ENCODE measurements around the gene GCHFR. TPM values are rescaled to one million over a fixed set of nuclear protein-coding genes. Genes with fewer than 3 reads are reported as not detected.
A peak's percentile ranks its signal among the peaks of the same experiment; 100 is the strongest.

GCHFR gene
- total and polyA plus RNA-seq, 2 donors from 2014 or later: 15.4 to 145 TPM

DNA sequence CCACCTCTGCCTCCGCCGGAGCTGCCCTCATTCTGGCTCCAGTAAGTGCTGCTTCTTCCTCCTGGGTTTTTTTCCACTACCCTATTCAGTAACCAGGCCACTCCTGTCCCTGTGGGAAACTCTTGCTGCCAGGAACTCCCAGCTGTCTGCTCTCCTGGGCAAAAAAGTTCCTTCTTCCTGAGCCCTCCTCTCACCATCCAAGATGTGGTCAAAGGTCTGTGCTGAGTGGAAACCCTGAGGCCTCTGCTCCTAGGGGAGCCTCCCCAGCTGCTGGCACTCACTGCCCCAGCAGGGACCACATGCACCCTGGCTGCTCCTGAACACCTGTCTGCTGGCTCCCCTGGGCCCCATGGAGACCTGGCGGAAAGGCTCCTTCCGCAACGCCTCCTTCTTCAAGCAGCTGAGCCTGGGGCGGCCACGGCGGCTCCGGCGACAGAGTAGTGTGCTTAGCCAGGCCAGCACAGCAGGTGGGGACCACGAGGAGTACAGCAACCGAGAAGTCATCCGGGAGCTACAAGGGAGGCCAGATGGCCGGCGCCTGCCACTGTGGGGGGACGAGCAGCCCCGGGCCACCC lies 6.4 kb downstream of the GCHFR start:
- Histone ChIP-seq H3K9me3 (ENCODE audit: control insufficient read depth in 2 of 3, insufficient read depth in 1 of 3, low read length in 3 of 3) (no peaks in the 10 kb centered on the region), H3K4me1 (ENCODE audit: control insufficient read depth in 2 of 3, insufficient read depth in 2 of 3, low read depth in 1 of 3, low read length in 3 of 3) (peaks cover 4 to 7% (median 4%) of the 10 kb centered on the region in 3 donors), H3K36me3 (ENCODE audit: control insufficient read depth in 2 of 3, insufficient read depth in 3 of 3, low read length in 3 of 3) (peaks cover 0 to 22% (median 16%) of the 10 kb centered on the region in 3 donors), H3K27ac (ENCODE audit: low read depth in 2 of 2, low read length in 2 of 2) (peak overlapping the region in 1 of 2 donors; percentile 32), H3K27me3 (ENCODE audit: control insufficient read depth, insufficient read depth, low read length) (no peaks in the 10 kb centered on the region), H3K4me3 (ENCODE audit: low read length in 3 of 3) (no peak overlapping the region), H3K9ac (ENCODE audit: low read length in 3 of 3) (peak overlapping the region in 1 of 3 donors; percentile 19)
- DNase-seq (peak; percentile 31 to 74 (median 46)), FAIRE-seq (no peak)
- intact Hi-C loops (cut with DNase I): no loop called here
- TF ChIP-seq, protein P1, sequence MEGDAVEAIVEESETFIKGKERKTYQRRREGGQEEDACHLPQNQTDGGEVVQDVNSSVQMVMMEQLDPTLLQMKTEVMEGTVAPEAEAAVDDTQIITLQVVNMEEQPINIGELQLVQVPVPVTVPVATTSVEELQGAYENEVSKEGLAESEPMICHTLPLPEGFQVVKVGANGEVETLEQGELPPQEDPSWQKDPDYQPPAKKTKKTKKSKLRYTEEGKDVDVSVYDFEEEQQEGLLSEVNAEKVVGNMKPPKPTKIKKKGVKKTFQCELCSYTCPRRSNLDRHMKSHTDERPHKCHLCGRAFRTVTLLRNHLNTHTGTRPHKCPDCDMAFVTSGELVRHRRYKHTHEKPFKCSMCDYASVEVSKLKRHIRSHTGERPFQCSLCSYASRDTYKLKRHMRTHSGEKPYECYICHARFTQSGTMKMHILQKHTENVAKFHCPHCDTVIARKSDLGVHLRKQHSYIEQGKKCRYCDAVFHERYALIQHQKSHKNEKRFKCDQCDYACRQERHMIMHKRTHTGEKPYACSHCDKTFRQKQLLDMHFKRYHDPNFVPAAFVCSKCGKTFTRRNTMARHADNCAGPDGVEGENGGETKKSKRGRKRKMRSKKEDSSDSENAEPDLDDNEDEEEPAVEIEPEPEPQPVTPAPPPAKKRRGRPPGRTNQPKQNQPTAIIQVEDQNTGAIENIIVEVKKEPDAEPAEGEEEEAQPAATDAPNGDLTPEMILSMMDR (IDR thresholded peaks at IDR 0.05; ENCODE audit: borderline replicate concordance, extremely low read depth, insufficient read depth): no peak

DNA sequence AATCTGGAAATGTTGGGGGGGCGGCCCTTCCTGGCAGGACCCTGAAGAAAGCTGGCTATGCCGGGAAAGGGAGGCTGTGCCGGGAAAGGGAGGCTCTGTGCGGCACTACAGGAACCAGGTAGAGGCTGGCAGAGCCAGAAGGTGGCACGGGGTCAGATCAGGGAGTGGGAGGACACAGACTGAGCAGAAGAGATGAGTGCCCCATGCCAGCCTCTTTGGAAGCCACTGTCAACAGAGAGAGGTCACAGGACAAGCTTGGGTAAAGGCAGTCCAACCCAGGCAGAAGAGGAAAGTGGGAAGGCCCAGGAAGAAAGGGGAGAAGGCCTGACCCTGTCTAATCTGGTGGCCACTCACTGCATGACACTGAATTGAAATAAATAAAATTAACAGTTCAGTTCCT lies 7.4 kb downstream of the GCHFR start:
- H3K27me3 ChIP-seq (ENCODE audit: control insufficient read depth, insufficient read depth, low read length): no peaks in the 10 kb centered on the region
- peaks cover 0 to 32% (median 16%) of the 10 kb centered on the region in 3 donors for H3K36me3 ChIP-seq (ENCODE audit: control insufficient read depth in 2 of 3, insufficient read depth in 3 of 3, low read length in 3 of 3)
- DNase-seq (no peak), FAIRE-seq (no peak)
- intact Hi-C loops (cut with DNase I): no loop called here
- H3K4me3 ChIP-seq (ENCODE audit: low read length in 3 of 3): no peak overlapping the region
- H3K4me1 ChIP-seq (ENCODE audit: control insufficient read depth in 2 of 3, insufficient read depth in 2 of 3, low read depth in 1 of 3, low read length in 3 of 3): peaks cover 0 to 4% (median 4%) of the 10 kb centered on the region in 3 donors
- H3K9ac ChIP-seq (ENCODE audit: low read length in 3 of 3): no peak overlapping the region
- no peaks in the 10 kb centered on the region for H3K9me3 ChIP-seq (ENCODE audit: control insufficient read depth in 2 of 3, insufficient read depth in 1 of 3, low read length in 3 of 3)
- TF ChIP-seq, protein P1 (IDR thresholded peaks at IDR 0.05; ENCODE audit: borderline replicate concordance, extremely low read depth, insufficient read depth): no peak
- H3K27ac ChIP-seq (ENCODE audit: low read depth in 2 of 2, low read length in 2 of 2): no peak overlapping the region

DNA sequence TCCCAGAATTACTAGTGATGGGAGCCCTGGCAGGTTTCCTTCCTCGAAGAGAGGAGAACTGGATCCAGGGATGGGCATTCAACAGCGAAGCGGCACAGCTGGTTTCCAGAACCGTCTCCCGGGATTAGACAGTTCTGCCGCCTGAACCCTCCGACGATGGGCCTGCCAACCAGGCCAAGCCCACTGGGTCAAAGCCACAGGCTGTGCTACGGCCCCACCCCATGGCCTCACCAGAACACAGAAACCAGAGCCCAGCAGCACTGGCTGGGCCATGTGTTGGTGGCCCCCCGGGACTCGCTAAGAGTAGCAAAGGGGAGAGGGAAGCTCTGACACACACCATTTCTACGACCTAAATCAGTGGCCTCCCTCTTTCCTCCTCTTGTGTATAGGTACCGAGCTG lies 8.1 kb downstream of the GCHFR start:
- intact Hi-C loops (cut with DNase I): no loop called here
- Histone ChIP-seq H3K9ac (ENCODE audit: low read length in 3 of 3) (no peak overlapping the region), H3K36me3 (ENCODE audit: control insufficient read depth in 2 of 3, insufficient read depth in 3 of 3, low read length in 3 of 3) (peaks cover 0 to 40% (median 20%) of the 10 kb centered on the region in 3 donors), H3K4me3 (ENCODE audit: low read length in 3 of 3) (no peak overlapping the region), H3K4me1 (ENCODE audit: control insufficient read depth in 2 of 3, insufficient read depth in 2 of 3, low read depth in 1 of 3, low read length in 3 of 3) (peaks cover 0 to 4% (median 4%) of the 10 kb centered on the region in 3 donors), H3K9me3 (ENCODE audit: control insufficient read depth in 2 of 3, insufficient read depth in 1 of 3, low read length in 3 of 3) (no peaks in the 10 kb centered on the region), H3K27me3 (ENCODE audit: control insufficient read depth, insufficient read depth, low read length) (no peaks in the 10 kb centered on the region), H3K27ac (ENCODE audit: low read depth in 2 of 2, low read length in 2 of 2) (no peak overlapping the region)
- TF ChIP-seq, protein P1 (IDR thresholded peaks at IDR 0.05; ENCODE audit: borderline replicate concordance, extremely low read depth, insufficient read depth): no peak
- no peak for DNase-seq
- FAIRE-seq: no peak

Measured in kidney (tissue), 14 donors.